Lower leg skin (tissue), 4 donors: ENCODE data around the gene GSK3A. TPM values are rescaled to one million over a fixed set of nuclear protein-coding genes. Genes with fewer than 3 reads are reported as not detected.
A peak's percentile ranks its signal among the peaks of the same experiment; 100 is the strongest.

Experiments
- DNase-seq, 2 donors: peaks; one replicate each; pipeline ENCODE4 v3.0.0-alpha.2; 2019; ENCODE audit warnings: low spot score in 2 of 2
- H3K4me3 ChIP-seq: fragments of 200-600 bp; sonication (generic); 2 replicates; pipeline ENCODE4 v1.5.1; 2017; ENCODE audit warnings: mild to moderate bottlenecking, low read depth; ENCODE audit not compliant: poor library complexity, severe bottlenecking
- CTCF ChIP-seq, 3 donors: fragments of 450-650 bp; IDR thresholded peaks; one replicate each; pipeline ENCODE4 v1.5.1; 2016; ENCODE audit warnings: antibody characterized with exemption in 3 of 3, mild to moderate bottlenecking in 3 of 3, moderate library complexity in 2 of 3
- POLR2A ChIP-seq, 2 donors: fragments of 450-650 bp; IDR thresholded peaks; one replicate each; pipeline ENCODE4 v1.6.1; 2016 to 2017; ENCODE audit warnings: antibody characterized with exemption in 2 of 2, mild to moderate bottlenecking in 1 of 2, moderate library complexity in 1 of 2
- WGBS, 2 donors: methylation state at CpG; one replicate each; pipeline ENCODE4 v1.1.5; 2018; 5-methylcytosine and 5-hydroxymethylcytosine counted together
- intact Hi-C: fragments of 100-400 bp; cut with DNase I; formaldehyde crosslinking; loops from one replicate; pipeline ENCODE4 v1.15.0; 2023; ENCODE audit warnings: low total_unique reads
- total RNA-seq, 4 donors: library from RNA; depleted of rRNA; stranded (reverse); fragments of >200 nt; gene quantifications; one replicate each; pipeline ENCODE4 v1.1.0, GENCODE V29; 2016

Gene GSK3A
- total RNA-seq, 4 donors from 2014 or later = 31.4 to 42.0 (median 34.1) TPM

DNA sequence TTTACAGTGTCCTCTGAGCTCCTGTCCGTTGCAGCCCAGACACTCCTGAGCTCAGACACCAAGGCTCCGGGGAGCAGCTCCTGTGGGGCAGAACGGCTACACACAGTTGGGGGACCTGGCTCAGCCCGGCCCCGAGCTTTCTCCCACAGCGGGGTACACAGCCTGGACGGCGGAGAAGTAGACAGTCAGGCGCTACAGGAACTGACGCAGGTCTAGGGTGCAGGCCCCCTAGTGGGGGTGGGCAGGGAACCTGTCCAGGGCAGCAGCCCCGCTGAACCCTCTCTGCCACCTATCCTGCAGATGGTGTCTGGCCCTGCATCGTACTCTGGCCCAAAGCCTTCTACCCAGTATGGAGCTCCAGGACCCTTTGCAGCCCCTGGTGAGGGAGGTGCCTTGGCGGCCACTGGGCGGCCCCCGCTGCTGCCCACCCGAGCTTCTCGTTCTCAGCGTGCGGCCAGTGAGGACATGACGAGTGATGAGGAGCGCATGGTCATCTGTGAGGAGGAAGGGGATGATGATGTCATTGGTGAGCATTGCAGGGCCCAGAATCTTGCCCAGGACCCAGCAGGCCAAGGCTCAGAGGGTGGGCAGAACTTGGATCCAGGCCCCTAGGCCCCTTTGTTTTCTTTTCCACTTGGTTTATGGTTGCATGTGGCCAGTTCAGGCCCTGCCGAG lies 46.6 kb upstream of the GSK3A start:
- no peak for TF ChIP-seq CTCF (IDR thresholded peaks at IDR 0.05)
- TF ChIP-seq POLR2A (IDR thresholded peaks at IDR 0.05) = no peak
- 90 to 92% methylated on average over 22 of the region's 22 CpGs for WGBS, 2 donors
- DNase-seq = no peak
- no peak overlapping the region for H3K4me3 ChIP-seq
- intact Hi-C loops = no loop called here

DNA sequence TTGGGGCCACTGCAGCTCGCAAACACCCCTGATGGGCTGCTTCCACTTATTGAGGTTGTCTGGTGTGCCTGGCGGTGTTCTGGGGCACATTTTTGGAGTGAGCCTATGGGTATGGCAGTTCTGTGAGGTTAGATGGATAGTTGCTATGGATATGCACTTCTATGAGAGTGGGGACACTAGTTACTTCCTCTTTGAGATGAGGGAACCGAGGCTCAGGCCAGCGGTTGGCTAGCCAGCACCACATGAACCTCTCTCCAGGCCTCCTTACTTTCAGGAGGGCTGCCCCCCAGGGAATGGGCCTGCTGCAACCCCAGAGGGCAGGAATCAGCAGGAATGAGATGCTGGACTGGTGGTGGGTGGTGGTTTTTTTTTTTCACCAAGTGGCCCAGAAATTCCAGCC lies 46.0 kb upstream of the GSK3A start:
- intact Hi-C loops = no loop called here
- 82 to 85% methylated on average over 4 of the region's 4 CpGs for WGBS, 2 donors
- TF ChIP-seq CTCF (IDR thresholded peaks at IDR 0.05) (no peak), POLR2A (IDR thresholded peaks at IDR 0.05) (no peak)
- DNase-seq = no peak
- no peak overlapping the region for H3K4me3 ChIP-seq

- TF ChIP-seq POLR2A (IDR thresholded peaks at IDR 0.05) (no peak), CTCF (IDR thresholded peaks at IDR 0.05) (no peak)
- WGBS, 2 donors = 85 to 91% methylated on average over 10 of the region's 10 CpGs
- intact Hi-C loops = no loop called here
- no peak overlapping the region for H3K4me3 ChIP-seq
- peak in 1 of 2 donors; percentile 84 for DNase-seq
These were observed 45.4 kb upstream of the GSK3A start for GRCh38 chr19:42287827-42288107.

GRCh38 chr19:42287017-42287826 lies 44.8 kb upstream of the GSK3A start:
- peak in 1 of 2 donors; percentile 85 for DNase-seq
- 86 to 88% methylated on average over 23 to 25 of the region's 30 CpGs for WGBS, 2 donors
- H3K4me3 ChIP-seq = no peak overlapping the region
- TF ChIP-seq POLR2A (IDR thresholded peaks at IDR 0.05) (no peak), CTCF (IDR thresholded peaks at IDR 0.05) (no peak)
- intact Hi-C loops = no loop called here

DNA sequence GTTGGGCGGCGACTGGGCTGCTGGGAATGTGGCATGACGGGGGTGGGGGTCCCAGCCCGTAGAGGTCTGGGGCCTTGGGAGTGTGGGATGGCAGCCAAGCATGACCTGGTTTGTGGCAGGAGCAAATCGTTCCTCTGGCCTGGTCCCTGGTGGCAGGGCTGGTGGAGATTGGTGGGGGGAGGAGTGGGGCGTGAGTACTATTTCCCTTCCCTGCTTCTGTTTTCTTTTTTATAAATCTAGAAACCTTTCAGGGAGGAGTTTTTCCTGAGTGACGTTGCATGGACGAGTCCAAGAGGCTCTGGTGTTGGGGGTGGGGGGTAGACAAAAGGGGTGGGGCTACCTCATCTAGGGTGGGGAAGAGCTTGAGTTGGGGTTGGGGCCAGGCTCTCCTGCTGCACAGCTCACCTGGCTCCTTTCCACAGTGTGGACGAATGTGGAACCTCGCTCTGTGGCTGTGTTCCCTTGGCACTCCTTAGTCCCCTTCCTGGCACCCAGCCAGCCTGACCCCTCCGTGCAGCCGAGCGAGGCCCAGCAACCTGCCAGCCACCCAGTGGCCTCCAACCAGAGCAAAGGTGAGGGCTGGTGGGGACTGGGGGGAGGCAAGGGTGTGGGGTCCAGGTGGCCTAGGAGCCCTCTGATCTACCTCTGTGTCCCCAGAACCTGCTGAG lies 44.1 kb upstream of the GSK3A start:
- TF ChIP-seq CTCF (IDR thresholded peaks at IDR 0.05) = no peak
- no peak for TF ChIP-seq POLR2A (IDR thresholded peaks at IDR 0.05)
- 18 to 27% methylated on average over 13 of the region's 13 CpGs for WGBS, 2 donors
- no peak overlapping the region for H3K4me3 ChIP-seq
- DNase-seq = peak in 1 of 2 donors; percentile 89
- intact Hi-C loops = no loop called here
